H9 (cell line): ENCODE measurements around the gene USP9X. TPM values are rescaled to one million over a fixed set of nuclear protein-coding genes. Genes with fewer than 3 reads are reported as not detected.

Source experiments
- DNase-seq: peaks from one replicate; pipeline ENCODE4 v3.0.0-alpha.2; 2017
- H2AFZ ChIP-seq: one replicate; pipeline ENCODE4 v1.6.1; 2013; ENCODE audit warnings: mild to moderate bottlenecking, low read length, control low read depth, moderate library complexity
- H2AK5ac ChIP-seq: 2 replicates; pipeline ENCODE4 v1.6.1; 2013; ENCODE audit warnings: low read length, control low read depth, mixed read lengths; ENCODE audit not compliant: insufficient read length
- H2BK120ac ChIP-seq: one replicate; pipeline ENCODE4 v1.6.1; 2013; ENCODE audit warnings: low read depth, mild to moderate bottlenecking, low read length, control low read depth, inconsistent platforms; ENCODE audit not compliant: poor library complexity, severe bottlenecking
- H2BK12ac ChIP-seq: 2 replicates; pipeline ENCODE4 v1.6.1; 2013; ENCODE audit warnings: low read length, control low read depth, mixed read lengths, low read depth; ENCODE audit not compliant: insufficient read length
- H2BK15ac ChIP-seq: 2 replicates; pipeline ENCODE4 v1.6.1; 2013; ENCODE audit warnings: low read depth, low read length, control low read depth
- H2BK20ac ChIP-seq: one replicate; pipeline ENCODE4 v1.6.1; 2013; ENCODE audit warnings: low read depth, mild to moderate bottlenecking, low read length, control low read depth, inconsistent platforms; ENCODE audit not compliant: poor library complexity, severe bottlenecking
- H2BK5ac ChIP-seq: 2 replicates; pipeline ENCODE4 v1.6.1; 2013; ENCODE audit warnings: low read length, control low read depth, mixed read lengths; ENCODE audit not compliant: insufficient read length
- H3K14ac ChIP-seq: 2 replicates; pipeline ENCODE4 v1.6.1; 2013; ENCODE audit warnings: low read length, control low read depth; ENCODE audit not compliant: insufficient read depth
- H3K18ac ChIP-seq: 2 replicates; pipeline ENCODE4 v1.6.1; 2013; ENCODE audit warnings: low read depth, mild to moderate bottlenecking, mixed read lengths, low read length, control low read depth; ENCODE audit not compliant: insufficient read length
- H3K23ac ChIP-seq: 2 replicates; pipeline ENCODE4 v1.6.1; 2013; ENCODE audit warnings: low read length, control low read depth, mixed read lengths, low read depth; ENCODE audit not compliant: insufficient read length
- H3K23me2 ChIP-seq: 2 replicates; pipeline ENCODE4 v1.6.1; 2013; ENCODE audit warnings: low read depth, mild to moderate bottlenecking, mixed read lengths, low read length, control low read depth; ENCODE audit not compliant: insufficient read length, poor library complexity, severe bottlenecking
- H3K27ac ChIP-seq: 2 replicates; pipeline ENCODE4 v1.5.1; 2013; ENCODE audit warnings: low read length, control low read depth, mixed read lengths, low read depth; ENCODE audit not compliant: insufficient read length
- H3K27me3 ChIP-seq: 2 replicates; pipeline ENCODE4 v1.6.1; 2013; ENCODE audit warnings: low read length, control low read depth, inconsistent platforms; ENCODE audit not compliant: insufficient read depth
- H3K4ac ChIP-seq: 2 replicates; pipeline ENCODE4 v1.6.1; 2013; ENCODE audit warnings: low read depth, mild to moderate bottlenecking, control low read depth, inconsistent platforms, low read length, moderate library complexity
- H3K4me1 ChIP-seq: 2 replicates; pipeline ENCODE4 v1.6.1; 2013; ENCODE audit warnings: low read length, control low read depth, inconsistent platforms; ENCODE audit not compliant: insufficient read depth
- H3K4me2 ChIP-seq: 2 replicates; pipeline ENCODE4 v1.6.1; 2013; ENCODE audit warnings: low read length, control low read depth, mixed read lengths; ENCODE audit not compliant: insufficient read length, insufficient read depth
- H3K56ac ChIP-seq: 2 replicates; pipeline ENCODE4 v1.6.1; 2013; ENCODE audit warnings: low read depth, mild to moderate bottlenecking, mixed read lengths, low read length, control low read depth; ENCODE audit not compliant: insufficient read length
- H3K79me1 ChIP-seq: 2 replicates; pipeline ENCODE4 v1.6.1; 2013; ENCODE audit warnings: low read depth, mild to moderate bottlenecking, moderate library complexity, low read length, control low read depth, inconsistent platforms; ENCODE audit not compliant: insufficient read depth, poor library complexity, severe bottlenecking
- H3K79me2 ChIP-seq: 2 replicates; pipeline ENCODE4 v1.6.1; 2013; ENCODE audit warnings: low read length, control low read depth, inconsistent platforms; ENCODE audit not compliant: insufficient read depth
- H3K9ac ChIP-seq: 2 replicates; pipeline ENCODE4 v1.6.1; 2013; ENCODE audit warnings: low read length, control low read depth, mixed read lengths; ENCODE audit not compliant: insufficient read length; ENCODE audit errors: extremely low read depth
- H3K9me3 ChIP-seq: one replicate; pipeline ENCODE4 v1.6.1; 2013; ENCODE audit warnings: low read depth, low read length, inconsistent platforms; ENCODE audit not compliant: control insufficient read depth
- H3T11ph ChIP-seq: one replicate; pipeline ENCODE4 v1.6.1; 2013; ENCODE audit warnings: mild to moderate bottlenecking, low read length, control low read depth, inconsistent platforms
- H4K20me1 ChIP-seq: one replicate; pipeline ENCODE4 v1.6.1; 2013; ENCODE audit not compliant: control insufficient read depth, insufficient read length, insufficient read depth
- H4K5ac ChIP-seq: 2 replicates; pipeline ENCODE4 v1.6.1; 2013; ENCODE audit warnings: low read depth, mild to moderate bottlenecking, mixed read lengths, low read length, control low read depth; ENCODE audit not compliant: insufficient read length
- H4K8ac ChIP-seq: replicated peaks from 2 replicates; pipeline ENCODE4 v1.6.1; 2013; ENCODE audit warnings: low read length, control low read depth, mixed read lengths, low read depth; ENCODE audit not compliant: insufficient read length
- H4K91ac ChIP-seq: 2 replicates; pipeline ENCODE4 v1.6.1; 2013; ENCODE audit warnings: low read depth, mild to moderate bottlenecking, moderate library complexity, mixed read lengths, low read length, control low read depth; ENCODE audit not compliant: insufficient read length
- H3K27ac Mint-ChIP-seq, 3 experiments: 2 replicates in 2 of 3; 3 replicates in 1 of 3; pipeline ENCODE4 v1.8.0; 2020 to 2021; ENCODE audit warnings: mixed read lengths in 3 of 3, mild to moderate bottlenecking in 1 of 3, moderate library complexity in 1 of 3
- H3K27me3 Mint-ChIP-seq: 2 replicates; pipeline ENCODE4 v1.8.0; 2021; ENCODE audit warnings: low read depth, mild to moderate bottlenecking, moderate library complexity, mixed read lengths
- H3K36me3 Mint-ChIP-seq, 3 experiments: 2 replicates in 2 of 3; 3 replicates in 1 of 3; pipeline ENCODE4 v1.8.0; 2020 to 2021; ENCODE audit warnings: low read depth in 3 of 3, mixed read lengths in 3 of 3; ENCODE audit not compliant: insufficient read depth in 1 of 3
- H3K4me1 Mint-ChIP-seq, 2 experiments: 2 replicates each; pipeline ENCODE4 v1.8.0; 2020; ENCODE audit warnings: mixed read lengths in 2 of 2
- H3K4me3 Mint-ChIP-seq, 2 experiments: 2 replicates in 1 of 2; 3 replicates in 1 of 2; pipeline ENCODE4 v1.8.0; 2020 to 2021; ENCODE audit warnings: mild to moderate bottlenecking in 2 of 2, mixed read lengths in 2 of 2, moderate library complexity in 1 of 2
- H3K9me3 Mint-ChIP-seq, 2 experiments: 2 replicates in 1 of 2; 3 replicates in 1 of 2; pipeline ENCODE4 v1.8.0; 2020; ENCODE audit warnings: mild to moderate bottlenecking in 2 of 2, mixed read lengths in 2 of 2, moderate library complexity in 1 of 2
- CTCF ChIP-seq: fragments of 200-600 bp; sonication (generic); conservative IDR thresholded peaks from 3 replicates; pipeline ENCODE4 v1.8.0; 2021; ENCODE audit warnings: antibody characterized with exemption, mild to moderate bottlenecking
- WGBS: extraction: QIAGEN DNeasy Blood & Tissue Kit; methylation state at CpG from one replicate; pipeline ENCODE4 v1.1.7; 2013; ENCODE audit warnings: missing lambda C conversion rate, low lambda C conversion rate, mixed read lengths; ENCODE audit not compliant: insufficient read length; ENCODE audit errors: extremely low coverage; 5-methylcytosine and 5-hydroxymethylcytosine counted together
- total RNA-seq: library from RNA; stranded (reverse); gene quantifications from 2 replicates; pipeline ENCODE4 v1.2.1, GENCODE V29; 2021

USP9X gene
- total RNA-seq, 1 experiment from 2014 or later = 284 TPM

GRCh38 chrX:41096339-41096955 lies 11.2 kb downstream of the USP9X start:
- H4K8ac ChIP-seq = no peak overlapping the region
- H3K9ac ChIP-seq = no peak overlapping the region
- no peak overlapping the region for H3K4ac ChIP-seq
- peak overlapping the region; percentile 41 for H3K4me2 ChIP-seq
- H3K56ac ChIP-seq = no peak overlapping the region
- no peak overlapping the region for H3K14ac ChIP-seq
- no peak for TF ChIP-seq CTCF
- no peak overlapping the region for H4K91ac ChIP-seq
- WGBS = no CpG with 5 or more reads among the region's 7 CpGs
- H2BK20ac ChIP-seq = no peak overlapping the region
- no peak overlapping the region for H4K5ac ChIP-seq
- no peak for DNase-seq
- Mint-ChIP-seq H3K9me3 (peaks cover 49 to 51% of the 10 kb centered on the region in 2 experiments), H3K36me3 (peaks cover 8 to 78% (median 56%) of the 10 kb centered on the region in 3 experiments), H3K4me1 (peaks cover 43 to 75% of the 10 kb centered on the region in 2 experiments), H3K4me3 (0 out of 5 replicates have a peak overlapping the region, but pooled peaks of 1 of the 2 experiments have one; percentile 12), H3K27me3 (peaks cover 2% of the 10 kb centered on the region; the same call in 1 of the 2 replicates), H3K27ac (peak overlapping the region in 1 of 3 experiments; percentile 73; a peak in 2 of 7 replicates)
- H3K27ac ChIP-seq = no peak overlapping the region
- H2BK15ac ChIP-seq = no peak overlapping the region
- peaks cover 2% of the 10 kb centered on the region; the same call in 1 of the 2 replicates for H3K4me1 ChIP-seq
- H3K79me2 ChIP-seq = peaks cover 85% of the 10 kb centered on the region
- peaks cover 2% of the 10 kb centered on the region for H4K20me1 ChIP-seq
- H2BK12ac ChIP-seq = no peak overlapping the region
- H2AK5ac ChIP-seq = no peak overlapping the region
- no peak overlapping the region for H3K18ac ChIP-seq
- no peaks in the 10 kb centered on the region for H3K27me3 ChIP-seq
- H3K23ac ChIP-seq = no peak overlapping the region
- no peak overlapping the region for H2BK5ac ChIP-seq
- H3T11ph ChIP-seq = no peak overlapping the region
- H2BK120ac ChIP-seq = no peak overlapping the region
- no peaks in the 10 kb centered on the region for H3K79me1 ChIP-seq
- no peak overlapping the region for H2AFZ ChIP-seq
- no peaks in the 10 kb centered on the region for H3K9me3 ChIP-seq
- no peaks in the 10 kb centered on the region for H3K23me2 ChIP-seq
